Measurements from ENCODE around the gene ZCCHC14. TPM values are rescaled to one million over a fixed set of nuclear protein-coding genes. Genes with fewer than 3 reads are reported as not detected.
"Not testable (repeated sequence)": the region's sequence is repeated elsewhere in the genome, so short reads cannot be mapped to it uniquely, and the experiment has no call there.

Gene ZCCHC14
- total RNA-seq, 1 experiment from 2014 or later, result 6.0 TPM

- DNase-seq (ENCODE audit: low read depth, low spot score), result peak; percentile 2
- in situ Hi-C loops (cut with HindIII; ENCODE audit: low pct_unique_long_range_greater_than_20kb, low sequenced_read_pairs), result no loop called here
Observed at GRCh38 chr16:87489434-87490045, 3.3 kb downstream of the ZCCHC14 start.

GRCh38 chr16:87488960-87489359, 3.9 kb downstream of the ZCCHC14 start:
- in situ Hi-C loops (cut with HindIII; ENCODE audit: low pct_unique_long_range_greater_than_20kb, low sequenced_read_pairs); DNase-seq (ENCODE audit: low read depth, low spot score): not testable (repeated sequence)

GRCh38 chr16:87487361-87487924, 5.4 kb downstream of the ZCCHC14 start:
- DNase-seq (ENCODE audit: low read depth, low spot score), result no peak
- in situ Hi-C loops (cut with HindIII; ENCODE audit: low pct_unique_long_range_greater_than_20kb, low sequenced_read_pairs), result no loop called here

GRCh38 chr16:87486713-87487247, 6.0 kb downstream of the ZCCHC14 start:
- in situ Hi-C loops (cut with HindIII; ENCODE audit: low pct_unique_long_range_greater_than_20kb, low sequenced_read_pairs), result no loop called here
- DNase-seq (ENCODE audit: low read depth, low spot score), result no peak

GRCh38 chr16:87486282-87486681, 6.5 kb downstream of the ZCCHC14 start:
- in situ Hi-C loops (cut with HindIII; ENCODE audit: low pct_unique_long_range_greater_than_20kb, low sequenced_read_pairs), result no loop called here
- no peak for DNase-seq (ENCODE audit: low read depth, low spot score)

- in situ Hi-C loops (cut with HindIII; ENCODE audit: low pct_unique_long_range_greater_than_20kb, low sequenced_read_pairs); DNase-seq (ENCODE audit: low read depth, low spot score): not testable (repeated sequence)
Observed at GRCh38 chr16:87485792-87486191, 7.0 kb downstream of the ZCCHC14 start.

- in situ Hi-C loops (cut with HindIII; ENCODE audit: low pct_unique_long_range_greater_than_20kb, low sequenced_read_pairs), result no loop called here
- no peak for DNase-seq (ENCODE audit: low read depth, low spot score)
Observed at GRCh38 chr16:87484487-87485331, 8.1 kb downstream of the ZCCHC14 start.

- in situ Hi-C loops (cut with HindIII; ENCODE audit: low pct_unique_long_range_greater_than_20kb, low sequenced_read_pairs), result no loop called here
- DNase-seq (ENCODE audit: low read depth, low spot score), result no peak
Observed at GRCh38 chr16:87483481-87483880, 9.3 kb downstream of the ZCCHC14 start.

GRCh38 chr16:87482670-87483069, 10.2 kb downstream of the ZCCHC14 start:
- in situ Hi-C loops (cut with HindIII; ENCODE audit: low pct_unique_long_range_greater_than_20kb, low sequenced_read_pairs), result not testable (repeated sequence)

GRCh38 chr16:87482266-87482665, 10.6 kb downstream of the ZCCHC14 start:
- no peak for DNase-seq (ENCODE audit: low read depth, low spot score)
- in situ Hi-C loops (cut with HindIII; ENCODE audit: low pct_unique_long_range_greater_than_20kb, low sequenced_read_pairs), result no loop called here

More at GRCh38 chr16:87482670-87483069, 10.2 kb downstream of the ZCCHC14 start:
- not testable (repeated sequence) for DNase-seq (ENCODE audit: low read depth, low spot score)

- in situ Hi-C loops (cut with HindIII; ENCODE audit: low pct_unique_long_range_greater_than_20kb, low sequenced_read_pairs); DNase-seq (ENCODE audit: low read depth, low spot score): not testable (repeated sequence)
Observed at GRCh38 chr16:87481711-87482110, 11.1 kb downstream of the ZCCHC14 start.

- DNase-seq (ENCODE audit: low read depth, low spot score); in situ Hi-C loops (cut with HindIII; ENCODE audit: low pct_unique_long_range_greater_than_20kb, low sequenced_read_pairs): not testable (repeated sequence)
Observed at GRCh38 chr16:87477209-87477981, 15.4 kb downstream of the ZCCHC14 start.

- in situ Hi-C loops (cut with HindIII; ENCODE audit: low pct_unique_long_range_greater_than_20kb, low sequenced_read_pairs), result no loop called here
Observed at GRCh38 chr16:87474566-87474996, 18.2 kb downstream of the ZCCHC14 start.

GRCh38 chr16:87474017-87474416, 18.8 kb downstream of the ZCCHC14 start:
- DNase-seq (ENCODE audit: low read depth, low spot score), result no peak
- in situ Hi-C loops (cut with HindIII; ENCODE audit: low pct_unique_long_range_greater_than_20kb, low sequenced_read_pairs), result no loop called here

More at GRCh38 chr16:87474566-87474996, 18.2 kb downstream of the ZCCHC14 start:
- no peak for DNase-seq (ENCODE audit: low read depth, low spot score)

GRCh38 chr16:87472935-87473334, 19.9 kb downstream of the ZCCHC14 start:
- in situ Hi-C loops (cut with HindIII; ENCODE audit: low pct_unique_long_range_greater_than_20kb, low sequenced_read_pairs), result no loop called here
- no peak for DNase-seq (ENCODE audit: low read depth, low spot score)

- DNase-seq (ENCODE audit: low read depth, low spot score), result no peak
- in situ Hi-C loops (cut with HindIII; ENCODE audit: low pct_unique_long_range_greater_than_20kb, low sequenced_read_pairs), result no loop called here
Observed at GRCh38 chr16:87472142-87472778, 20.6 kb downstream of the ZCCHC14 start.

Data from SK-MEL-5 (cell line).